ENCODE data around the gene LRRC61.
"Not testable (repeated sequence)": the region's sequence is repeated elsewhere in the genome, so short reads cannot be mapped to it uniquely, and the experiment has no call there.

LRRC61 gene

DNA sequence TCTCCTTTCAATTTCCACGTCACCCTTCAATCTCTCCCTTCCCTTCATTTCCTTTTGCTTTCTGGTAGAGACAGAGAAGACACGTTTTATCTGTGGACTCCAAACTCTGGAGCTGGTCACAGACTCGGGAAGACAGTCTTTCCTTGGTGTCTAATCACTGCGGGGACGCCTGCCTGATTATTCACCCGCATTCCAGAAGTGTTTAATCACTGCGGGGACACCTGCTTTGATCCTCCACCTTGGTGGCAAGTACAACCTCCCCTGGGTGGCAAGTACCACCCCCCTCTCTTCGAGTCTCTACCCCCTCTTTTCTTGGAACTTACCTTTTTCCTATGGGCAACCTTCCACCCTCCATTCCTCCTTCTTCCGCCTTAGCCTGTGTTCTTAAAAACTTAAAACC is 15.3 kb upstream of the LRRC61 start:
- H3K27me3 ChIP-seq, result no peaks in the 10 kb centered on the region
- DNase-seq, result no peak
- H3K36me3 ChIP-seq, result no peaks in the 10 kb centered on the region
- TF ChIP-seq, protein P1, sequence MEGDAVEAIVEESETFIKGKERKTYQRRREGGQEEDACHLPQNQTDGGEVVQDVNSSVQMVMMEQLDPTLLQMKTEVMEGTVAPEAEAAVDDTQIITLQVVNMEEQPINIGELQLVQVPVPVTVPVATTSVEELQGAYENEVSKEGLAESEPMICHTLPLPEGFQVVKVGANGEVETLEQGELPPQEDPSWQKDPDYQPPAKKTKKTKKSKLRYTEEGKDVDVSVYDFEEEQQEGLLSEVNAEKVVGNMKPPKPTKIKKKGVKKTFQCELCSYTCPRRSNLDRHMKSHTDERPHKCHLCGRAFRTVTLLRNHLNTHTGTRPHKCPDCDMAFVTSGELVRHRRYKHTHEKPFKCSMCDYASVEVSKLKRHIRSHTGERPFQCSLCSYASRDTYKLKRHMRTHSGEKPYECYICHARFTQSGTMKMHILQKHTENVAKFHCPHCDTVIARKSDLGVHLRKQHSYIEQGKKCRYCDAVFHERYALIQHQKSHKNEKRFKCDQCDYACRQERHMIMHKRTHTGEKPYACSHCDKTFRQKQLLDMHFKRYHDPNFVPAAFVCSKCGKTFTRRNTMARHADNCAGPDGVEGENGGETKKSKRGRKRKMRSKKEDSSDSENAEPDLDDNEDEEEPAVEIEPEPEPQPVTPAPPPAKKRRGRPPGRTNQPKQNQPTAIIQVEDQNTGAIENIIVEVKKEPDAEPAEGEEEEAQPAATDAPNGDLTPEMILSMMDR (IDR thresholded peaks at IDR 0.05), result no peak
- H3K4me3 ChIP-seq, result no peak overlapping the region
- no peak overlapping the region for H3K27ac ChIP-seq
- H3K4me1 ChIP-seq, result no peaks in the 10 kb centered on the region
- intact Hi-C loops (cut with DNase I; ENCODE audit: low total_unique reads), result no loop called here
- no peaks in the 10 kb centered on the region for H3K9me3 ChIP-seq

DNA sequence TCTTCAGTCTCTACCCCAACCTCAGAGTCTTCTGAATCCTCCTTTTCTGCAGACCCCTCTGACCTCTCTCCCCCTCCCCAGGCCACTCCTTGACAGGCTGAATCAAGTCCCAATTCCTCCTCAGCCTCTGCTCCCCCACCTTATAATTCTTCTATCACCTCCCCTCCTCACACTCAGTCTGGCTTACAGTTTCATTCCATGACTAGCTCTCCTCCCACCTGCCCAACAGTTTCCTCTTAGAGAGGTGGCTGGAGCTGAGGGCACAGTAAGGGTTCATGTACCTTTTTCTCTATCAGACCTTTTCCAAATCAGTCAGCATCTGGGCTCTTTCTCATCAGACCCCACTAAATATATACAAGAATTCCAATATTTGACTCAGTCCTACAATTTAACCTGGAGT is 14.6 kb upstream of the LRRC61 start:
- H3K4me1 ChIP-seq, result no peaks in the 10 kb centered on the region
- no peak overlapping the region for H3K27ac ChIP-seq
- no peak for DNase-seq
- no peaks in the 10 kb centered on the region for H3K9me3 ChIP-seq
- TF ChIP-seq, protein P1 (IDR thresholded peaks at IDR 0.05), result no peak
- no peak overlapping the region for H3K4me3 ChIP-seq
- H3K27me3 ChIP-seq, result no peaks in the 10 kb centered on the region
- intact Hi-C loops (cut with DNase I; ENCODE audit: low total_unique reads), result no loop called here
- no peaks in the 10 kb centered on the region for H3K36me3 ChIP-seq

DNA sequence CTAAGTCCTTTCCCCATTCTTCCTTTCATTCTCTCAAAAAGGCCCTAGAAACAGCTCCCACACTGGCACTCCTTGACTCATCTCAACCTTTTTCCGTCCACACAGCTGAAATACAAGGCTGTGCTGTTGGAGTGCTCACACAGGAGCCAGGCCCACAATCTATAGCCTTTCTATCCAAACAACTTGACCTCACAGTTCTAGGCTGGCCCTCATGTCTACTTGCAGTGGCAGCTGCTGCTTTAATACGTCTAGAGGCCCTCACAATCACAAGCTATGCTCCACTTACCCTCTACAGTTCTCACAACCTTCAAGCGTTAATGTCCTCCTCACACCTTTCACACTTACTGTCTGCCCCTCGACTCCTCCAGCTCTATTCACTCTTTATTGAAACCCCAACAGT is 12.0 kb upstream of the LRRC61 start:
- Histone ChIP-seq H3K9me3 (no peaks in the 10 kb centered on the region), H3K4me1 (no peaks in the 10 kb centered on the region), H3K27me3 (no peaks in the 10 kb centered on the region), H3K27ac (no peak overlapping the region), H3K36me3 (no peaks in the 10 kb centered on the region), H3K4me3 (no peak overlapping the region)
- DNase-seq, result no peak
- intact Hi-C loops (cut with DNase I; ENCODE audit: low total_unique reads), result no loop called here
- TF ChIP-seq, protein P1 (IDR thresholded peaks at IDR 0.05), result no peak

DNA sequence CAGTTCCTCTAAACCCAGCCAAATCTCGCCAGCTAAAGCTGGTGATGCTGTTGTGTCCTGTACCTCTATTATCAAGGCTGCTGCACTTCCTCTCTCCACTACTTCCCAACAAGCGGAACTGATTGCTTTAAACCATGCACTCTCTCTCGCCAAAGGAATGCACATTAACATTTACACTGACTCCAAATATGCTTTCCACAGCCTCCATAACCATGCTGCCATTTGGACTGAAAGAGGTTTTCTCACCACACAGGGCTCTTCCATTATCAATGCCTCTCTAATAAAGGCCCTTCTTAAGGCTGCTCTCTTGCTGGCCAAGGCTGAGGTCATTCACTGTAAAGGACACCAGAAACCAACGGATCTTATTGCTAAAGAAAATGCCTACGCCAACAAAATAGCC is 11.4 kb upstream of the LRRC61 start:
- H3K4me3 ChIP-seq, result no peak overlapping the region
- no peaks in the 10 kb centered on the region for H3K27me3 ChIP-seq
- DNase-seq, result no peak
- no peaks in the 10 kb centered on the region for H3K4me1 ChIP-seq
- intact Hi-C loops (cut with DNase I; ENCODE audit: low total_unique reads), result no loop called here
- H3K9me3 ChIP-seq, result no peaks in the 10 kb centered on the region
- H3K27ac ChIP-seq, result no peak overlapping the region
- TF ChIP-seq, protein P1 (IDR thresholded peaks at IDR 0.05), result no peak
- no peaks in the 10 kb centered on the region for H3K36me3 ChIP-seq

DNA sequence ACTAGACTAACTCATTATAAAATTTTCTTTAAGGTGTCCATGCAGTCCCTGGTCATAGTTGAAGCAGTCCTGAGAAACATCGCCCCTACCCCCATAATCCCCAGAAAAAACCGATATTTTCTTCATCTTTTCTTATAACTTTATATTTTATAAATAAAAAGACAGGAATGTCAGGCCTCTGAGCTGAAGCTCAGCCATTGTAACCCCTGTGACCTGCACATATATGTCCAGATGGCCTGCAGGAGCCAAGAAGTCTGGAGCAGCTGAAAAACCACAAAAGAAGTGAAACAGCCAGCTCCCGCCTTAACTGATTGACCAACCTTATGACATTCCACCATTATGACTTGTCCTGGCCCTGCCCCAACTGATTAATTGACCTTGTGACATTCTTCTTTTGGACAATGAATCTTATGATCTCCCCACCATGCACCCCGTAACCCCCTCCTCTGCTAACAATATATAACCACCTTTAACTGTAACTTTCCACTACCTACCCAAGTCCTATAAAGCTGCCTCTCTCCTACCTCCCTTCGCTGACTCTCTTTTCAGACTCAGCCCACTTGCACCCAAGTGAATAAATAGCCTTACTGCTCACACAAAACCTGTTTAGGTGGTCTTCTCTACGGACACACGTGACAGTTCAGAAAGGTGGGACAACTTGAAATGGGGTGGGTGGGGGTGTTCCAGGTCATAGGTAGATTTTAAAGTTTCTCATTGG is 10.3 kb upstream of the LRRC61 start:
- H3K36me3 ChIP-seq; H3K9me3 ChIP-seq; H3K4me1 ChIP-seq; H3K27me3 ChIP-seq; H3K27ac ChIP-seq; intact Hi-C loops (cut with DNase I; ENCODE audit: low total_unique reads); H3K4me3 ChIP-seq; DNase-seq: not testable (repeated sequence)

DNA sequence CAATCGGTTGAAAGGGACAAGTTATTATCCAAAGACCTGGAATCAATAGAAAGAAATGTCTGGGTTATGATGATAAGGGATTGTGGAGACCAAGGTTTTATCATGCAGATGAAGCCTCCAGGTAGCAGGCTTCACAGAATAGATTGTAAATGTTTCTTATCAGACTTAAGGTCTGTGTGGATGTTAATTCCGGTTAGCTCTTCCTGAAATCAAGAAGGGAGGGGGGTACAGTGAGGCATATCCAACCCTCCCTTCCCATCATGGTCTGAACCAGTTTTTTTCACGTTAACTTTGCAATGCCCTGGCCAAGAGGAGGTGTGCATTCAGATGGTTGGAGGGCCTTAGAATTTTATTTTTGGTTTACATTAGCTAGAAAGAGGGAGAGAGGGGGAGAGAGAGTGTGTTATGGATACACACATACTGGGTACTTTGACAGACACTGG is 9.8 kb upstream of the LRRC61 start:
- H3K27me3 ChIP-seq, result no peaks in the 10 kb centered on the region
- no peak overlapping the region for H3K27ac ChIP-seq
- H3K4me3 ChIP-seq, result no peak overlapping the region
- DNase-seq, result no peak
- intact Hi-C loops (cut with DNase I; ENCODE audit: low total_unique reads), result no loop called here
- TF ChIP-seq, protein P1 (IDR thresholded peaks at IDR 0.05), result no peak
- H3K9me3 ChIP-seq, result no peaks in the 10 kb centered on the region
- no peaks in the 10 kb centered on the region for H3K4me1 ChIP-seq
- H3K36me3 ChIP-seq, result no peaks in the 10 kb centered on the region

Measured in tibial artery (tissue), 4 donors.